ENCODE data around the gene SLC25A47. TPM values are rescaled to one million over a fixed set of nuclear protein-coding genes. Genes with fewer than 3 reads are reported as not detected.
A peak's percentile ranks its signal among the peaks of the same experiment; 100 is the strongest.

Gene SLC25A47
- polyA plus RNA-seq, 3 donors, result not detected

DNA sequence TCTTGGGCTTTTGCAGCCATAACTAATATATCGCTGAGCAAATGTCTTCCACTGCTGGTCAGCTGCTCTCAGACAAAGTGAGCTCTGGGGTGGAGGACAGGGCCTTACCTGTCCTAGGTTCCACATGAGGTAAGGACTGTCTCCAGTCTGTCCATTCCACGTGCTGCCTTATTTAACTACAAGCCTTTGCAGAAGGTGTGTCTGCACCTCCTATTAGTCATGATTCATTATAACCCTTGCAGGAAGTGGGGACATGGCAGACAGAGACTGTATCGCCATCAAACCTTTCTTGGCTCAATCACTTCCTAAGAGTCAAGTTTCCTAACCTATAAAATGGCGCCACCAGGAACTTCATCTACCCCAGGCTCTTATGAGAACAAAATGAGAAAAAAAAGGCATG, 46.9 kb downstream of the SLC25A47 start:
- no peak overlapping the region for H2AFZ ChIP-seq (ENCODE audit: insufficient read depth, low read depth, low read length, poor library complexity, severe bottlenecking)
- no peak overlapping the region for H3K4me2 ChIP-seq (replicated peaks; ENCODE audit: extremely low read depth, low read length, poor library complexity, severe bottlenecking)
- peaks cover 81 to 97% of the 10 kb centered on the region in 2 donors for H3K36me3 Mint-ChIP-seq
- peaks cover 26 to 34% of the 10 kb centered on the region in 2 donors for H3K4me1 ChIP-seq (ENCODE audit: control insufficient read depth in 1 of 2, insufficient read depth in 2 of 2, low read length in 2 of 2)
- no peak for DNase-seq
- no peaks in the 10 kb centered on the region for H3K9me3 Mint-ChIP-seq
- intact Hi-C loops (cut with micrococcal nuclease), result no loop called here
- peaks cover 53 to 74% of the 10 kb centered on the region in 2 donors for H3K36me3 ChIP-seq (replicated peaks in 1 of 2; ENCODE audit: control insufficient read depth in 1 of 2, insufficient read depth in 2 of 2, low read length in 2 of 2)
- H3K4me1 Mint-ChIP-seq, result peaks cover 41% of the 10 kb centered on the region
- H3K79me2 ChIP-seq (ENCODE audit: insufficient read depth, low read length), result peaks cover 46% of the 10 kb centered on the region
- H3K4me3 Mint-ChIP-seq, result no peak overlapping the region
- H3K27me3 Mint-ChIP-seq (ENCODE audit: low read depth in 3 of 3), result no peaks in the 10 kb centered on the region
- H3K9me3 ChIP-seq (replicated peaks in 1 of 2; ENCODE audit: control insufficient read depth in 1 of 2, insufficient read depth in 1 of 2, low read length in 2 of 2), result no peaks in the 10 kb centered on the region
- H3K27ac ChIP-seq (ENCODE audit: low read depth in 1 of 2, low read length in 2 of 2), result no peak overlapping the region
- TF ChIP-seq CTCF (IDR thresholded peaks at IDR 0.05), result no peak
- no peak overlapping the region for H3K4me3 ChIP-seq (replicated peaks in 1 of 3; ENCODE audit: low read depth in 2 of 3, low read length in 3 of 3)
- H4K20me1 ChIP-seq (ENCODE audit: insufficient read depth, low read length), result peaks cover 66% of the 10 kb centered on the region
- 70% methylated on average over 2 of the region's 4 CpGs for WGBS (ENCODE audit: insufficient coverage)
- peak overlapping the region in 2 of 7 donors; percentile 48 to 50 for H3K27ac Mint-ChIP-seq
- no peak overlapping the region for H3K9ac ChIP-seq (ENCODE audit: insufficient read depth, low read length, poor library complexity, severe bottlenecking)
- H3K27me3 ChIP-seq (ENCODE audit: control insufficient read depth in 2 of 2, insufficient read depth in 2 of 2, low read length in 2 of 2), result no peaks in the 10 kb centered on the region

- Histone ChIP-seq H3K4me1 (ENCODE audit: control insufficient read depth in 1 of 2, insufficient read depth in 2 of 2, low read length in 2 of 2) (peaks cover 35 to 40% of the 10 kb centered on the region in 2 donors), H3K4me3 (replicated peaks in 1 of 3; ENCODE audit: low read depth in 2 of 3, low read length in 3 of 3) (no peak overlapping the region), H3K9me3 (replicated peaks in 1 of 2; ENCODE audit: control insufficient read depth in 1 of 2, insufficient read depth in 1 of 2, low read length in 2 of 2) (no peaks in the 10 kb centered on the region), H2AFZ (ENCODE audit: insufficient read depth, low read depth, low read length, poor library complexity, severe bottlenecking) (no peak overlapping the region), H4K20me1 (ENCODE audit: insufficient read depth, low read length) (peaks cover 49% of the 10 kb centered on the region), H3K27me3 (ENCODE audit: control insufficient read depth in 2 of 2, insufficient read depth in 2 of 2, low read length in 2 of 2) (no peaks in the 10 kb centered on the region), H3K4me2 (replicated peaks; ENCODE audit: extremely low read depth, low read length, poor library complexity, severe bottlenecking) (no peak overlapping the region), H3K79me2 (ENCODE audit: insufficient read depth, low read length) (peaks cover 46% of the 10 kb centered on the region), H3K36me3 (replicated peaks in 1 of 2; ENCODE audit: control insufficient read depth in 1 of 2, insufficient read depth in 2 of 2, low read length in 2 of 2) (peaks cover 36 to 56% of the 10 kb centered on the region in 2 donors), H3K9ac (ENCODE audit: insufficient read depth, low read length, poor library complexity, severe bottlenecking) (no peak overlapping the region), H3K27ac (ENCODE audit: low read depth in 1 of 2, low read length in 2 of 2) (no peak overlapping the region)
- Mint-ChIP-seq H3K36me3 (peaks cover 63 to 81% of the 10 kb centered on the region in 2 donors), H3K9me3 (peaks cover 0 to 2% (median 0%) of the 10 kb centered on the region in 7 donors), H3K27me3 (ENCODE audit: low read depth in 3 of 3) (peaks cover 0 to 2% (median 0%) of the 10 kb centered on the region in 3 donors), H3K4me3 (peak overlapping the region in 1 of 2 donors; percentile 48), H3K4me1 (peaks cover 49% of the 10 kb centered on the region), H3K27ac (peak overlapping the region in 4 of 7 donors; percentile 52 to 100 (median 64))
- intact Hi-C loops (cut with micrococcal nuclease), result no loop called here
- DNase-seq, result no peak
- WGBS (ENCODE audit: insufficient coverage), result 96% methylated on average over 5 of the region's 6 CpGs
- no peak for TF ChIP-seq CTCF (IDR thresholded peaks at IDR 0.05)
These were observed 48.6 kb downstream of the SLC25A47 start for GRCh38 chr14:100371773-100372172.
